Stimulated activated CD4-positive, alpha-beta T cell treated with anti-CD3 and anti-CD28 coated beads, Interleukin-4, amount 100 ng/mL, for 48 hours (primary cell): ENCODE measurements around the gene MARCHF6.
"Not testable (repeated sequence)": the region's sequence is repeated elsewhere in the genome, so short reads cannot be mapped to it uniquely, and the experiment has no call there.

Experiments
- DNase-seq, 2 donors: peaks; one replicate each; pipeline ENCODE4 v3.0.0-alpha.2; 2020; ENCODE audit warnings: low read depth in 2 of 2

The MARCHF6 gene

DNA sequence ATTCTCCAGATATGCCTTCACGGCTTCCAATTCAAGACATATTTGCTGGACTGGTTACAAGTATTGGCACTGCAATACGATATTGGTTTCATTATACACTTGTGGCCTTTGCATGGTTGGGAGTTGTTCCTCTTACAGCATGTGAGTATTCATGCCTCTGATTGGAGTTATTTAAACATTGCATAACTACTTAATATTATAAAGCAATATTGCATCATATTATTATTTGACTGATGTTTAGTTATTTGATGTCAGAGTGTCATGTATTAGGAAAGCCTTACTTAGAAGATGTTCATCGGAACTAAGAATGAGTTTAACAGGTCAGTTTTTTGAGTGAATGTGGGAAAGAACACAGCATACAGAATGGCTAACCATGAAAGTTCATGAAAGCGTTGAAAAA is 28.3 kb downstream of the MARCHF6 start:
- DNase-seq: no peak

GRCh38 chr5:10384483-10384882 is 31.0 kb downstream of the MARCHF6 start:
- DNase-seq: no peak

DNA sequence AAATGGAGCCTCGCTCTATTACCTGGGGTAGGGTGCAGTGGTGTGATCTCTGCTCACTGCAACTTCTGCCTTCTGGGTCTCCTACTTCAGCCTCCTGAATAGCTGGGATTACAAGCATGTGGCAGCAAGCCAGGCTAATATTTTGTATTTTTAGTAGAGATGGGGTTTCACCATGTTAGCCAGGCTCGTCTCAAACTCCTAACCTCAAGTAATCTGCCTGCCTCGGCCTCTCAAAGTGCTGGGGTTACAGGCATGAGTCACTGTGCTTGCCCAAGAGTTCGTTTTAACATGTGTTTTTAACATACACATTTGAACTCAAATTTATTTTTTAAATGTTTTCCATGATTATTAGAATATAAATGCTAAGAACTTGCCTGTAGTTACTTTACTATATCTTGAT is 34.2 kb downstream of the MARCHF6 start:
- no peak for DNase-seq

DNA sequence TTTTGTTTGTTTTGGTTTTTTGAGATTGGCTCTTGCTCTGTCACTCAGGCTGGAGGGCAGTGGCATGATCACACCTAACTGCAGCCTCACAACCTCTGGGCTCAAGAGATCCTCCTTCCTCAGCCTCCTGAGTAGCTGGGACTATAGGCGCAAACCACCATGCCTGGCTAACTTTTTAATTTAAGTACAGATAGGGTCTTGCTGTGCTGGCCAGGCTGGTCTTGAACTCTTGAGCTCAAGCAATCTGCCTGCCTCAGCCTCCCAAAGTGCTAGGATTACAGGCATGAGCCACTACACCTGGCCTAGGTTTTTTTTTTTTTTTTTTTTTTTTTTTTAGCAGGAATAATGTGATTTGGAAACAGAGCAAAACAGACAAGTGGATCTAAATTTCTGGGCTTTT is 37.6 kb downstream of the MARCHF6 start:
- DNase-seq: no peak

DNA sequence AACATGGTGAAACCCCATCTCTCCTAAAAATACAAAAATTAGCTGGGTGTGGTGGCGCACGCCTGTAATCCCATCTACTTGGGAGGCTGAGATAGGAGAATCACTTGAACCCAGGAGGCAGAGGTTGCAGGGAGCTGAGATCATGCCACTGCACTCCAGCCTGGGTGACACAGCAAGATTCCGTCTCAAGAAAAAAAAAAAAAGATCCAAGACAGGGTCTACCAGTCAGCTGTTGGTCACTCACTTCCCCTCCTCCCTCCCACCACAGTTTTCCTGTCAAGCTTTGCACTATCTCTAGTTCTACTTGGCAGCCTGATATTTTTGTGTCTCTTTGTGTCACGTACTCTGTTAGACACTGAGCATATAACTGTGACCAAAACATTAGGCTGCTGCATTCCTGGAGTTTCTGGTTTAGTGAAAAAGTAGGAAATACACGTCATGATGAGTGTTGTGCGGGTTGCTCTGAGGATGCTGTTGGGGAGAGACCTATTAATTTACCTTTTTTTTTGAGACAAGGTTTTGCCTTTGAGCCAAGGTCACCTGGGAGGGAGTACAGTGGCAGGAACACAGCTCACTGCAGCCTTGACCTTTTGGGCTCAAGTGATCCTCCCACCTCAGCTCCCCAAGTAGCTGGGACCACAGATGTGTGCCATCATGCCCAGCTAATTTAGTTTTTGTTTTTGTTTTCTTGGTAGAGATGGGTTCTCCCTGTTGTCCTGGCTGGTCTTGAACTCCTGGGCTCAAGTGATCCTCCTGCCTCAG is 39.3 kb downstream of the MARCHF6 start:
- not testable (repeated sequence) for DNase-seq

DNA sequence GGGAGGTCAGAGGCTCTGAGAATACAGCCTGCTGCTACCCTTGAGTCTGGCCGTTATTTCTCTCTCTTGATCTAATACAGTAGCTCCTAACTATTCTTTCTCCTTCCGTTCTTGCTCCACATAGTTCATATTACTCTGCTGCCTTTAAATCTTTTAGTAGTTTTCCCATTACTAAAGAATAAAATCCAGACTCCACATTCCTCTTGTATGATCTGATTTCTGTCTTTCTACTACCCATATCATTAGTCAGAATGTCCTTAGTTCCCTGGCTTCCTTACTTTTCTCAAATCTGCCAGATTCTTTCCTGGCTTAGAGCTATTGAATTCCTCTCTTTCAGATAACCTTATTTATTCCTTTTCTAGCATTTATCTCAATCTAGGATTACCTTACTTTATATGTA is 40.0 kb downstream of the MARCHF6 start:
- DNase-seq: no peak

DNA sequence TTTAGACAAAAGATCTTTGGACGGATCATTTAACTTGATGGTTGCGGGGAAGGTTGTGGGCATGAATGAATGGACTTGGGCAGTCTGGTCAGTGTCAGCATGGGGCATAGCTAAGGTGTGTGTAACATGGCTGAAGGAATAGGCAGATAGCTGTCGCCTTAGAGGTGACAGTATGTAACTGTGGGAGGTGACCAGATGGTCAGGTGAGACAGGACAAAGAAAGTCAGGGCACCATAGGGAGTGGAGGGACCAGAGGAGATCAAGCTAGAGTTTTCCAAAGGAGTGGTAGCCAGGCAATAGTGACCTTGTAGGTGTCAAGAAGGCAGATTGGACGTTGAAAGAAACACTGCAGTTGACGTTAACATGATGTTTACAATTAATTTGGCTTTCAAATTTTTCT is 43.1 kb downstream of the MARCHF6 start:
- DNase-seq: no peak

- no peak for DNase-seq
These were observed 46.3 kb downstream of the MARCHF6 start for GRCh38 chr5:10399839-10400238.

DNA sequence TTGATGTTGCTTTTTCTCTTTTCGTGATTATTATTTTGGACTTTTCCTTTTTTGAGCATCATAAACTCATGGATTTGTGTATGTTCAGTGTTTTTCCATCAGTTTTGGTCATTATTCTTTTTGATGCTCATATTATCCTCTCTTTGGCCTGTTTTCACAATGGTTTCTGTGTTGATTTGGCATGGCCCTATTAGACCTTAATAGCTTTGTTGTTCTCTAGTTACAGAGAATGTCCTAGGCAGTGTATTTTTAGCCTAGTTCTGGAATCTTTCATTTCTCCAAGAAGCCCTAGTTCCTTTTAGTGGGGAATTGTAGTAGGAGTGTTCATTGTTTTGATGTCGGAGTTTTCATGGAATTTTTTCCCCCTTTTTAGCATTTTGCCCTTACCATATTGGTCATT is 46.9 kb downstream of the MARCHF6 start:
- no peak for DNase-seq

DNA sequence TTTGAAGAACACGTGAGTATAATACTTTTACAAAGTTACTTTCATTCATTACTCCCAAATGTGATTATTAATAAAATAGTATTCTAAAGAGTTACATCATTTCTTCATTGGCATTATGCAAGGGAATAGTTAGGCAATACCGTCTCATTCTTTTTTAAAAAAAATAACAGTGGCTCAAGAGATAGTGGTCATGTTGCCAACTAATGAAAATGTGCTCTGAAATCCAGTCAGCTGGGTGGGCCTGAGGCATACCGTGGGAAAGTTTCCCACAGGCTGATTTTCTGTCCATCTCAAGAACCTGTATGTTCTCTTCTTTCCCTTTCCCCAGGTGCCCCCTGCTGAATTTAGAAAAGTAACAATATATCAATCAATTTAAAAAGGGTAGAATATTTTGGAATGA is 47.3 kb downstream of the MARCHF6 start:
- no peak for DNase-seq

- no peak for DNase-seq
These were observed 48.0 kb downstream of the MARCHF6 start for GRCh38 chr5:10401498-10401897.
